HG03439 (cell line): Measurements from ENCODE around the gene DACT2.

Experiments
- ATAC-seq: cut with Tn5 transposase; IDR thresholded peaks from one replicate; pipeline ENCODE4 v1.9.1; 2021; ENCODE audit warnings: mild to moderate bottlenecking, moderate library complexity; ENCODE audit not compliant: unreplicated experiment

The DACT2 gene

DNA sequence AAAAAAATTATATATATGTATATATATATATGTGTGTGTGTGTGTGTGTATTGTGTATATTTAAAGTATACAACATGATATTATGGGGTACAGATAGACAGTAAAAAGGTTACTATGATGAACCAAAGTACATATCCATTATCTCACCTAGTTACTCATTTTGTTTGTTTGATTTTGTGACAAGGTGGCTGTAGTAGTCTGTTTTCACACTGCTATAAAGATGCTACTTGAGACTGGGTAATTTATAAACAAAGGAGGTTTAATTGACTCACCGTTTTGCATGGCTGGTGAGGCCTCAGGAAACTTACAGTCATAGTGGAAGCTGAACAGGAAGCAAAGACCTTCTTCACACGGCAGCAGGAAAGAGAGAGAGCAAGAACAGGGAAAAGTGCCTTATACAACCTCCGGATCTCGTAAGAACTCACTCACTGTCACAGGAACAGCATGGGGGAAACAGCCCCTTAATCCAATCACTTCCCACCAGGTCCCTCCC lies 30.2 kb upstream of the DACT2 start:
- no peak for ATAC-seq

DNA sequence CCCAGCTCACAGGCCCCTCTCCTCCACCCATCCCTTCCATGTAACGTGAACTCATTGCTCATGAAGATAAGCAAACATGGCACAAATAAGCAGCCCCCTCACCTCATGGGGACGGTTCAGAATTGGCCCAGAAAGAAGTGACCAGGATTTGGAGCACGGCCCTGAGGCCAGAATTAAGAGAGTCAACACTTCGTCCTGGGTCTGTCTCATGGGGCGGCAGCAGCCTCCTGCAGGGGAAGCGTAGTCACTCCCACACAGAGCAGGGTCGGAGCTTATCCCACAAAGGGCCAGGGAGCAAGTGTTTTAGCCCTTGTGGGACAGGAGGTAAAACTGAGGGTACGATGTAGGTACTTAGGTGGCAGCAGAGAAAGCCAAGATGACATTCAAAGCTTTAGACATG lies 28.6 kb upstream of the DACT2 start:
- no peak for ATAC-seq

DNA sequence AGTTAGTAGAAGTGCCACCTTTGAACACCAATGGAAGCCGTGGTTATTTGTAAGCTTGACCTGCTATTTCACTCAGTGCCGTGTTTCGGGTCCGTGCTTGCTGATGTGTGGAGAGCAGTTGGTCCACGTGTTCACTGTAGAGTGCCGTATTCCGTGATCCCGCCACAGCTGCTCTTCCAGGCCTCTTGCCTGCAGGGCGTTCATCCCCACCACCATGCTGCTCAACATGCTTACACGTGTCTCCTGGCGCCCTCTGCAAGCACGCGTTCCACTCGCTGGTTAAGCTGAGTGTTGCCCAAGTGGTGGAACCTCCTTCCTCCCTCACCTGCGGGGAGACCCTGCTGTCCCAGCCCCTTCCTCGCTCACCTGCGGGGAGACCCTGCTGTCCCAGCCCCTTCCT lies 28.0 kb upstream of the DACT2 start:
- no peak for ATAC-seq

DNA sequence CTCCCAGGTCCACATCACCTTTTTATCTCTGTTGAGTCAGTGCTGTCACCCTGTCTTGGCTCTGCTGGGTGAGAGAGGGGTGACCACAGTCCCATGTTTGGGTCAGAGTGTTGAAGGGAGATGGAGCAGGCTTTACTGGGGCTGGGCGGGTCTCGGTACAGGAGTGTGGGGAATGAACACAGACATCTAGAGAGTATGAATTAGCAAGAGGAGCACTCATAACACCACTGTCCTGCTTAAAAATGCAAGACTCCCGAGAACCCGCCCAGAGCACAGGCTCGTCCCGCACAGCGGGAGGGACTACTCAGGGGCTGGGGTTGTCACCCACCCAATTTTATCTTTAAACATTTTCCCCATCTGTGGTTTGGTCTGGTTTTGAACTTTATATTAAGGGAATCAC lies 27.5 kb upstream of the DACT2 start:
- no peak for ATAC-seq

DNA sequence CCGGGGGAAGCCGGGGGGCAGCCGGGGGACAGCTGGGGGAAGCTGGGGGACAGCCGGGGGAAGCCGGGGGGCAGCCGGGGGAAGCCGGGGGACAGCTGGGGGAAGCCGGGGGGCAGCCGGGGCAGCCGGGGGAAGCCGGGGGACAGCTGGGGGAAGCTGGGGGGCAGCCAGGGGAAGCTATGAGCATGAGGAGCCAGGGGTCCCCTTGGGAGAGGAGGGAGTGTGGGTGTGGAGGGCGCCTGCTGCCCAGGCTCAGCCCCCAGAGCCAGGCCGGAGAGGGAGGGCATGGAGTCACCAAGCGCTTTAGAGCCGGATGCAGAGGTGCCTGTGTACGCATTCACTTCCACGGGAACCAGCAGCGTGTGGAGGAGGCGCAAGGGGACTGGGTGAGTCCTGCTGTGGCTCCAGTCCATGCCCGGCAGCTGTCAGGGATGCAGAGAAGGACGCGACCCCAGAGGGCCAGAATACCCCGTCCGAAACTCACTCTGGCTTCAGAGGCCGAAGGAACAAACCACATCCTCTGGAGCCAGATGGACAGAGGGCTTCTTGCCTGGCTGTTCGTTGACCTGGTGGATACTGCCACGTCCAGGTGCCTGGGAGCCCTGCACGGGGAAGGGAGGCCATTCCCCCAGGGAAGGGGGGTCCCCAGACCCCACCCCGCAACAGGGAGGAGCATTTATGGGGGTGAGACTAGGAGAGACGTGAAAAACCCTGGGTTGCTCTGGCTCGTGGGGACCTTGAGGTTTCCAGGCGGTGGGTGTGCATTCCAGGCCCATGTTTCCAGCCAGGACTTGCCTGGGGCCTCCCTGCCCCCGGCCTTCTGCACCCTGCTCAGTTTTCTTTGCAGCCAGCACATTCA lies 26.5 kb upstream of the DACT2 start:
- ATAC-seq, result no peak

DNA sequence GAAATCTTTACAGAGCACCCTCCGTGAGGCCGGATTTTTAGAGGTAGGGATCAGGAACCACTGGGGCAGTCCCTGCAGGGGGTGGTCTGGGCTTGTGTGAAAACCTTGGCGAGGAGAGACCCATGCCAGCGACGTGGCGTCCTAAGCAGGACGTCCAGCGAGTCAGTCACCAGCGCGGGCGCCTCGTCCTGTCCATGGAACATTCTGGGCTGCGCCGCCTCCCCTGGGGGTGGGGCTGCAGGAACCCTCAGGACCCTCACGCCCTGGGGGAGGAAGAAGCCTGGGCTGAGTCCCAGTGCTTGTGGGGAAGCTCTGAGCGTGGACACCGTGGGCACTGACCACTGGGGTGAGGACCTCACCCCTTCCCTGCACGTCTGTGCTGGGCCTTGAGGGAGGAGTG lies 25.7 kb upstream of the DACT2 start:
- ATAC-seq, result no peak

DNA sequence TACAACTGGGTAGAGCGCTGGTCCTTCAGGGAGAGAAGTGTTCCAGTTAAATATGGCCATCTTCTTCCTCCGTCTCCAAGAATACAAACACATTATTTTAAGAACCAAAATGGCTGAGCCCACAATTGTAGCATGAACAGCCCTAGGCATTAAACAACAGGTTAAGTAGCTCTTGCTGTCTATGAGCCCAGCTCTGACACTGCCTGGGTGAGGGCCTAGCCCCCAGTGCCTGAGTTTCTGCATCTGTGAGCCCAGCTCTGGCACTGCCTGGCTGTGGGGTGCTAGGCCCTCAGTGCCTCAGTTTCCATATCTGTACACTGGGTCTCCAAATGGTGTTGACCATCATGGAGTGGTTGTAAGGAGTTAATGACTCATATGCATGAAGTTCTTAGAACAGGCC lies 24.8 kb upstream of the DACT2 start:
- no peak for ATAC-seq

DNA sequence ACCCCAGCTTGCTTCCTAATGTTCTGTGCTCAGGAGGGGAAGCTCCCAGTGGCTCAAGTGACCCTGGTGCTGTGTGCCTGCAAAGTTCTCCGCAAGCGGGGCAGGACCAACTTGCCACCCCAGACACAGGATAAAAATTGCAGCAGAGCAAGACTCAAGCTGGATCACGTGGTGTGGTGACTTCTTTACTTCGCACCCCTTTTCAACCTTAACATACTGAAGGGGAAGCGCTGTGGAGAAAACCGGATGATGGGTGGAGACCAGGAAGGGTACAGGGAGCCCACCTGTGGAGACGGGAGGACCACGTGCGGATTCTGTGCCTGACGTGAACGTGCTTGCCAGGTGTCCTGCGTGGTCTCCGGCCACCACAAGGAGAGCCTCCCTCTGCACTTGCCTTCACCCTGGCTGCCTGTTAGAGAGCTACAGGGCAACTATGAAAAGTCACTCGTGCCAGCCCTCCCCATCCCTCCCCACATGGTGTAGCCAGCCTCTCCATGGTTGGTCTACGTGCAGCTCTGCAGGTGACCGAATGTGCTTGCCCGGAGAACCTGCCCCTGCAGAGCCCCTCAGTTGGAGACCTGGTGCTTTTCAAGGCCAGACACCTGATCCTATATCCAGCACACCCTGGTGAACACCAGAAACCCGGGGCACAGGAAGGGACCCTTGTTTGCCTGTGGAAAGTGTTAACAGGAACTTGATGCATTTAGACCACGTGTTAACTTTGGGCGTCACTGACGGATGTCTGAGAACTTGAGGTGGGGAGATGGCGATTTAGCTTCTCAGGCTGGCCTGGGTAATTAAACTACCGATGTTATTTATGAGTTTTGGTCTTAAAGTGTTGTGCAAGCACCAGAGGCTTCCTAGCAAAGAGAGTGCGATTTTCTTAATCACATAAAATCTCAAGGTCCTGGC lies 23.9 kb upstream of the DACT2 start:
- ATAC-seq, result no peak

DNA sequence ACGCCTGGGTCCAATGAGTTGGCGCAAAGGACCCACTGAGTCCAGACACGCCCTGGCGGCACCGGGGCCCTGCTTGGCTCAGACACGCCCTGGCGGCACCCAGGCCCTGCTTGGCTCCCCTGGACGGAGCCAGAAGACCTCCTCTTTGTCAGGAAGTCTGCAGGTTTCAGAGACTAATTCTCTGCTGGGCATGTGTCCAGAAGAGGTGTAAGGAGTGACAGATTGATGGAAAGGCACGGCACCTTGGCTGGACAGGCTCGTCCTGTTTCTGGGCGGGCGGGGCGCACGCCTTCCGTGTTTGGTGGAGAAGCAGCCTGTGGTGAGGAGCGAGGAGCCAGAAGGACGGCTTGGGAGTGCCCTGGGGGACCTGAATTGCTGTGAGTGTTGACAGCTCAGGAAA lies 23.1 kb upstream of the DACT2 start:
- no peak for ATAC-seq

DNA sequence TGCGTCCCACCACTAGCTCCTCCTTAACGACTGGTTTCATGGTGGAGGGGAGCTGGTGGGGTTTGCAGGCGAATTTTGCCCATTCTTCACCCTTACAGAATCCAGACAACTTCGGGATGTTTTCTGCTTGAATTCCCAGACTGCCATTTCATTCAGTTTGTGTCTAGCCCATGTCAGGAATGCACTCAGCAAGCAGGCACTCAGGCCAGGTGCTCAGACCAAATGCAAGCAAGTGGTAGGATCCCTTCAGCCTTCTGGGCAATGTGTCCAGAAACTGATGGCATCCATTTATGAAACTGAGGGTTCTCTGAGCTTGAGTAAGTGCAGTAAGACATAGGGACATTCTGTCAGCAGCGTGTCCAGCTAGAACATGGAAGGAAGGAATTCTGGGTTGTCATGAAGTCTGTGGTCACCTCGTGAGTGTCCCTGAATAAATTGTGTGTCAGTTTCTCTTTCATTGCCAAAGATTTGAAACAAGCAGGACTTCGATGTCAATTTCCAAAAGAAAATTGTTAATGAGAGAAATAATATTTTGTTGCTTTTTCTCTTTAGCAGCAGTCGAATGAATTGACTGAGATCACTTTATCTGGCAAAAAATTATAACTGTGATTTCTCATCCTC lies 21.8 kb upstream of the DACT2 start:
- no peak for ATAC-seq

DNA sequence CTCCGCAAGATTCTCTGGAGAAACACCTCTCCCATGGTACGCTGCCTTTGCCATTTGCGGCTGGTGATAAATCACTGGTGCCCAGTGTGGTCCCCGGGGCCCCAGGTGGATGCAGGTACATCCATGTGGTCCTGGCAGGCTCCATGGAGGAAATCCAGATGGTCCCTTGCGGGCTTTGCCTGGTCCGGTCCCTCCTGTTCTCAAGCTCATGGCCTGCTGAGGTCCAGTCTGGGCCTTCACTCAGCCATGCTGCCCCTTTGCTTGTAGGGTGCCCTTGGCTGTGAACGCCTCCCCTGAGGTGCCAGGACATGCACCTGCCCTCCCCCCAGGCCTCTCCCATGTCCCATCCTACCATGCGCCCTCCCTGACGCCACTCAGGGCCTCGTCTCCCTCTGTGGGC lies 21.2 kb upstream of the DACT2 start:
- ATAC-seq, result no peak

DNA sequence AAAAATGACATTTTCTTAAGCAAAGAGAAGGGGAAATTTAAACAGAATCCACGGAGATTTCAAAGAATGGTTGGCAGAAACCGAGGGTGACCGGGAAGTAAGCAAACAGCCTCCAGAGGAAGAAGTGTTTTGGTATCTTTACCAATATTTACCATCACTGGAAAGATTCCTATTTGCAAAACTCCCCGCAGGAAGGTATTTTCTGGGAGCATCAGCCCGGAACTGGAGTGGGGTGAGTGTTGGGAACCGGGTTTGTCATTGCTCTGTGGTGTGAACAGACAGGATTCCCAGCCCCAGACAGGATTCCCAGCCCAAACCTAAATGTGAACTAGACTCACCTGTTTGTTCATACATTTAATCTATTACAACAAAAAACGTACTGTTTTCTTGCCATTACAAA lies 19.2 kb upstream of the DACT2 start:
- ATAC-seq, result no peak

DNA sequence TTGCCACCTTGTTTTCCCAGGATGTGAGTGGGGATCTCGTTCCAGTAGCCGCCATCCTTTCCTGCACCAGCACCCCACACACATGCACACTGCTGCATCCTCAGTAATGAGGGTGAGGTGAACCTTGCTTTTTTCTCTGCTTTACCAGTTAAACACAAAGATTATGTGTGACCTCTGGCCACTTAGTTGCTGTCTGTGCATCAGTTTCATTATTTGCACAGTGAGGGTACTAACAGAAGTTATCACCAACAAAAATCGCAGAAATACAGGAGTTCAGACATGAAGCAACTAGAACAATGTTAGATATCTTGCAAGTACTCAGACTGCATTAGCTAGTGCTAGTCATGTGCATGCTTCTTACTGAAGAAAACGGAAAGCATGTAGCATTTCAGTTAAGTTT lies 17.4 kb upstream of the DACT2 start:
- ATAC-seq, result no peak

DNA sequence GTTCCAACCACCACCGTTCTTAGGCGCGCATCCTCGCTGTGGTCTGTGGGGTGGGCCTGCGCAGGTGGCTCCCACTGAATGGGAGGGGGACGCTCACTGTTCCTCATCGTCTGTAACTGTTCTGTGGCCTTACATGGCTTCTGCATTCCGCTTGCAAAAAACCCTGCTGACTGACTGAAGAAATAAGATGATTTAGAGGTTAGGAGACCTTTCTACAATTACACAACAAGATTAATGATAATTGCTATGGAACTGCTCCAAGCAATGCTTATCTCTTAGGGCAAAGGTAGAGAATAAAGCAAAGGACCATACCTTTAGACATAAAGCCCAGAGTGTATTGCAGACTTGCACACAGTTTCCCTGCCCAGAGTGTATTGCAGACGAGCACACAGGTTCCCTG lies 14.4 kb upstream of the DACT2 start:
- no peak for ATAC-seq

DNA sequence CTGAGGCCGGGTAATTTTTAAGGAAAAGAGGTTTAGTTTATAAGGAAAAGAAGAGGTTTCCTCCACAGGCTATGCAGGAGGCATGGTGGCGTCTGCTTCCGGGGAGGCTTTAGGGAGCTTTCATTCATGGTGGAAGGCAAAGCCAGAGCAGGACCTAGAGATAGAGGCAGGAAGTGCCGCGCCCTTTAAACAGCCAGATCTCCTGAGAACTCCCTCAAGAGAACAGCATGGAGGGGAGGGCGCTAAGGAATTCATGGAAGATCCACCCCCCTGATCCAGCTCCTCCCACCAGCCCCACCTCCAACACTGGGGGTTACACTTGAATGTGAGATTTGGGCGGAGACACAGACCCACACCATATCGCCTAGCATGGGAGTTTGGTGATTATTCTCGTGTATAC lies 13.9 kb upstream of the DACT2 start:
- no peak for ATAC-seq

DNA sequence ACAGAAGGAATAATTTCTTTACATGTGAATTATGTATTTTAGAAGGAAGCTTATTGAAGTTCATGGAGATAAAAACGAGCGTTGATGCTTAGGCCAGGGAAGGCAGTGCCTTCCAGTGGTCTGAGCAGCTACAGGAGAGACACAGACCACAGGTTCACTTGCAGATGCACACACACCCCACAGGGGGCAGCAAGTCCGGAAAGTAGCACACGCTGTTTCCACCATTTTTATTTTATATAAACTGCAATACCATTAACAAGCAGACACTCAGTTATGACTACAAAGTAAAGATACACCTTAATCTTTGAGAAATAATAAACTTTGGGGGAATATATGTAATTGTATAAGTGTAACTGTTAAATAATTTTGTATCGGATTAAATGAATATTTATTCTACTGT lies 13.5 kb upstream of the DACT2 start:
- no peak for ATAC-seq

DNA sequence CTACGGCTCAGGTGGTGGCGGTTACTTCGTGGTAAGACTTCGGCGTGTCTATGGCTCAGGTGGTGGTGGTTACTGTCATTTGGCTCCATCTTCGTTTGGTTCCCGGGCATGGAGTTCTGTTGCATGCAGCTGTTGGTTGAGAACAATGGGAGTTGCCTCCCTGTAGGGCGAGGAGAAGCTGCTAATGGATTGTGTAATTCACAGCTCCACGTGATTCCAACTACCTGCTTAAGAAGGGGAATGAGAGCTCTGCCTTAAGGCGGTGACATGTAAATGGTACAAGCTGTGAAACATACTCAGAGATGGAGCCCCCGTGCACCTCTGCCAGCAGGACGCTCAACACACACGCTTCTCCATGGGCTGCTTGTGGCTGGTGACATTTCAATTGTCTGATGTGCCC lies 12.4 kb upstream of the DACT2 start:
- ATAC-seq, result no peak

DNA sequence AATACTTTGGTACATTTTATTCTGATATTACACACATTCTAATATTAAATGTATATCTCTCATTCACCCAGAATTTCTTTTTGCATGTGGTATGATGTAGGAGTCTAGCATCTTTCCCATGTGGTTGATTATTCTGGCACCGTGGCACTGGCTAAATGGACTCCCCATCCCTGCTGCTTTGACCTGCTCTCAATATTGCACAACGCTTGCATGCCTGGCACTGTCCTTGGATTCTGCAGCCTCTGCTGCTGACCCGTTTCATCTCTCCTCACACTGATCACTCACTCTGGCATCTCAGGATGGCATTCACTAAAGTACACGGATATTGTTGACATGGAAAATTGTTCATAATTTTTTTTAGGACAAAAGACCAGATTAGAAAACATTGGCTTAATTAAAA lies 11.5 kb upstream of the DACT2 start:
- no peak for ATAC-seq

DNA sequence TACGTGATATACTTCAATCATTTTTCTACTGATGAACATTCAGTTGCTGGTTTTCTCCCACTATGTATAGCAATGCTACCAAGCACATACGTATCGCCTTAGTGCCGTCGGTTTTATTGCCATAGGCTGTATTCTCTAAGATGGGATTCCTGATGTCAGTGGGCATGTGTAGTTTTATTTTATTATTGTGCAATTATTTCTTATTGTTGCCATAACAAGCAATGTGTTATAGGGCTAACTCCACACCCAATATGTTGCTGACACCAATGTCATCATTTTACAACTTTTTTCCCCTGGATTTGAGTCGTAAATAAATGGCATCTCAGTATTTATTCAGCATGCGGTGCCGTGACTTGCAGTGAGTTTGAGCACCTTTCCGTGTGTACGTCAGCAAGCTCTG lies 10.8 kb upstream of the DACT2 start:
- no peak for ATAC-seq

DNA sequence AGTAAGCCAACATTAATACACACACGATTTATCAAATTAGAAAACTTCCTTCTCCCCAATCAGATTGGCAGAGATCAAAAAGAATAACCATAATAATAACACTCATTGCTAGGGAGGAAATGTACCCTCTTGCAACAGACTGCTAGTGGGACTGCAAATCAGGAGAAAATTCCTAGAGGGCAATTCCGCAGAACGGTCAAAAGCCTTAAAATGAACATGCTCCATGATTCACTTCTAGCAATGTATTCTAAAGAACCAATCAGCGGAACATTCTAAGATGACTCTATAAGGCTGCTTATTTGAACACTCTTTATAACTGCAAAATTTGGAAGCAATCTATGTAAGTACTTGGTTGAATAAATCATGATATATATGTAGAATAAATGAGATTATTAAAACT lies 8.5 kb upstream of the DACT2 start:
- ATAC-seq, result no peak
